Caki2 (cell line): Measurements from ENCODE around the gene CPNE8. TPM values are rescaled to one million over a fixed set of nuclear protein-coding genes. Genes with fewer than 3 reads are reported as not detected.
"Not testable (repeated sequence)": the region's sequence is repeated elsewhere in the genome, so short reads cannot be mapped to it uniquely, and the experiment has no call there.

Experiments used
- DNase-seq: peaks from one replicate; pipeline ENCODE4 v3.0.0-alpha.2; 2015; ENCODE audit warnings: low read depth
- in situ Hi-C: cut with HindIII; loops from 2 replicates; pipeline ENCODE4 v1.10.0; 2016; ENCODE audit warnings: low sequenced_read_pairs, low pct_unique_long_range_greater_than_20kb, mixed read lengths
- total RNA-seq: library from RNA; depleted of rRNA; stranded (reverse); fragments of >200 nt; shearing (Covaris generic); gene quantifications from 2 replicates; pipeline ENCODE4 v1.2.3, GENCODE V29; 2014; ENCODE audit warnings: low replicate concordance

Gene CPNE8
- total RNA-seq, 1 experiment from 2014 or later: 20.4 TPM

GRCh38 chr12:38772437-38772836 lies 133.0 kb downstream of the CPNE8 start:
- no peak for DNase-seq
- in situ Hi-C loops: no loop called here

- in situ Hi-C loops: no loop called here
- no peak for DNase-seq
Measured at GRCh38 chr12:38771871-38772270, 133.5 kb downstream of the CPNE8 start.

GRCh38 chr12:38761636-38762342 lies 143.6 kb downstream of the CPNE8 start:
- in situ Hi-C loops: no loop called here
- DNase-seq: no peak

DNA sequence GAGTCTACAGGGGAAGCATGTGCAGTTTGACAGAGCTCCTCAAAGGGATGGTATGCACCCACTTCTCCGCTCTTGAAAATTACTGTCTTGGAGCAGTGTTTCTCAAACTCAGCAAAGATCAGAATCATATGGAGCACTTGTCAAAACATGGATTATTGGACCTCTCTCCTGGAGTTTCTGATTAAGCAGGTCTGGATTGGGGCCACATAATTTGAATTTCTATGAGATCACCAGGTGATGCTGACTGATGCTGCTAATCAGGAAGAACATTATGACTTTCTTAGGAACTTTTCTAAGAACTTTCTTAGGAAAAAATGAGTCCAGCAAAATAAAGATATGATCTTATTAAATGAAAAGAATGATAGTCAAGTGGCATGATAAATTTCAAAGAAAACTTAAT lies 144.3 kb downstream of the CPNE8 start:
- in situ Hi-C loops: no loop called here
- DNase-seq: no peak

GRCh38 chr12:38759621-38760020 lies 145.8 kb downstream of the CPNE8 start:
- in situ Hi-C loops: no loop called here
- no peak for DNase-seq

DNA sequence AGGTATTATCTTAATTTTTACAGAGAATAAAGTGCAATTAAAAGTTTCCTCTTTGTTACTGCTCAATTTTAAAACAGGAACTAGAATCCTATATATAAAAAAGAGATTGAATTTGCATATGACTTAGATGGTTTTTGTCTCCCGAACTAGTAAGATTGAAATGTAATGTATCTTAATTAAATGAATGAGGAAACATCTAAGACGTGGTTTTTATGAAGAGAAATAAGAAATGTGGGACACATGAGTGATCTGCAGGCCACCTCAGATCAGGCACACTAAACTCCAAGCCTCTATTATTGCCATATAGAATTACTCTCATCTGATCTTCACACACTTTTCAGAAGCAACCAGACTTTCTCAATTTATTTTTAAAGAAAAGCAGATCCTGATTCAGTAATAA lies 158.6 kb downstream of the CPNE8 start:
- DNase-seq: no peak
- in situ Hi-C loops: no loop called here

DNA sequence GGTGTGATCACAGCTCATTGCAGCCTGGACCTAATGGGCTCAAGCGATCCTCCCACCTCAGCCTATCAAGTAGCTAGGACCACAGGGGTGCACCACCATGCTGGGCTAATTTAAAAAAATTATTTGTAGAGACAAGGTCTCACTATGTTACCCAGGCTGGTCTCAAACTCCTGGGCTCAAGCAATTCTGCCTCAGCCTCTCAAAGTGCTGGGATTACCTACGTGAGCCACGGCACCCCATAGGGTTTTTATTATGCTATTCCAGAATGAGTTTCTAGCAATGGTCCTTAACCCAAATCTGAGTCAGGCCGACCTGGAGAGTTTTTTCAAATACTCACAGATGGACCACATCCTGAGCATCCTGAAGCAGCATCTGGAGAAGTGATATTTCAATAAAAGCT lies 159.8 kb downstream of the CPNE8 start:
- no peak for DNase-seq
- in situ Hi-C loops: no loop called here

GRCh38 chr12:38744041-38744440 lies 161.3 kb downstream of the CPNE8 start:
- DNase-seq: no peak
- in situ Hi-C loops: no loop called here

DNA sequence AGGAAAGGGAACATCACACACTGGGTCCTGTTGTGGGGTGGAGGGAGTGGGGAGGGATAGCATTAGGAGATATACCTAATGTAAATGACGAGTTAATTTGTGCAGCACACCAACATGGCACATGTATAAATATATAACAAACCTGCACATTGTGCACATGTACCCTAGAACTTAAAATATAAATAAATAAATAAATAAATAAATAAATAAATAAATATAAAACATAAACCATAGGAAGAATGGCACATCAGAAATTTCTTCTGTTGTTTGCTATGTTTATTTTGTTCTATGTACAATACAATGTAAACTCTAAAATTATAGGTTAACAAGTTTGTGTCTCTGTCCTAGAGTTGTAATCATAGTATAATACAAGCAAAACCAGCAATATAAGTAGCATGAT lies 162.9 kb downstream of the CPNE8 start:
- in situ Hi-C loops, DNase-seq: not testable (repeated sequence)

DNA sequence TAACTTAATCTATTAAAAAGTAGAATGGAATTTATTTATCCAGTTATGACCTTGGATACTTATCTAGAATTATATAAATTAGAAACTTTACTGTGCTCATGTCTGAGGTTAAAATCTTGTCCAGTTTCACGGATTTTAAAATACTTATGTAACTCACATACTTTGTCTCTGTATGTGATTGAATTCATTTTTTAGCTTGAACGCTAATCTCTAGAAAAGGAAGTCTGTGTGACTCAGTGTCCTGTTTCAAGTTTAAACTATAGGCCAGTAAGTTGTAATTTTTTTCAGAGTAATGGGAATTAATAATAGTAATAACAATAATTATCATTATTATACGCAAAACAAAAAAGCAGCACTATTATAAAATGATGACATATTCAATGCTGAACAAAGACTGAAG lies 168.6 kb downstream of the CPNE8 start:
- DNase-seq: no peak
- in situ Hi-C loops: no loop called here

DNA sequence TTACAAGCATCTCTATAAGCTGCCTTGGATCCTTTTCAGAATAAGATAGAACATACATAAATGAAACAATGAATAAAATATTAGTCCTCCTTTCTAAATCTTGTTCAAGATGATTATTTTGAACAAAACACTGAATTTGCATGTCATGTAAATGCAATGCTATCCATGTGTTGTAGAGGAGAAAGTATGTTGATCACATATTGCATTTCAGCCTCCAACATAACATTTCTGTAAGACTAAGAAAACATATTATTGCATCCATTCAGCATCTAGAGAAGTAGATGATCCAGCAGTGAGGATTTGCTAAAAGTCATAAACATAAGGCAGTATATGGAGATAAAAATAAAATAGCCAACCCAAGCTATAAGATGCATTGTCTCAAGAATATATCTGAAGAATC lies 172.6 kb downstream of the CPNE8 start:
- in situ Hi-C loops: no loop called here
- no peak for DNase-seq

GRCh38 chr12:38728894-38729293 lies 176.5 kb downstream of the CPNE8 start:
- in situ Hi-C loops: no loop called here
- no peak for DNase-seq

- in situ Hi-C loops: no loop called here
- no peak for DNase-seq
Measured at GRCh38 chr12:38721611-38722252, 183.7 kb downstream of the CPNE8 start.

- no peak for DNase-seq
- in situ Hi-C loops: no loop called here
Measured at GRCh38 chr12:38720661-38721060, 184.7 kb downstream of the CPNE8 start.

DNA sequence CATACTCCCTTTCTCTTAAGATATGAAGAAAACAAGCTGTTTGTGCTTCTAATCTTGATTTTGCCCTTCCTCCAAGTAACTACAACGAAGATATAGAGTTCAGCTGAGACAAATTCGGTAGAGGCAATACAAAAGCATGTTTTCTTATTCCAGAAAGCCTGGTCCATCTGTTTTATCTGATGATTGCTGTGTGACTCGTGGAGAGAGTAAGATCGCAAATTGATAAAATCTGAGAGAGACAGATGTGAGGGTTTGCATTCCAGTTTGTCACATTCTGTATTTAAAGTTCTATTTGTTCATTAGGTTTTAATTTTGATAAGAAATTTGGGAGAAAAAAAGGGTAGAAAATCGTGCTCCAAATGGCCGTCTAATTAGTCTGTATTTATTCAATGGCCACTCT lies 192.1 kb downstream of the CPNE8 start:
- in situ Hi-C loops: no loop called here
- no peak for DNase-seq

DNA sequence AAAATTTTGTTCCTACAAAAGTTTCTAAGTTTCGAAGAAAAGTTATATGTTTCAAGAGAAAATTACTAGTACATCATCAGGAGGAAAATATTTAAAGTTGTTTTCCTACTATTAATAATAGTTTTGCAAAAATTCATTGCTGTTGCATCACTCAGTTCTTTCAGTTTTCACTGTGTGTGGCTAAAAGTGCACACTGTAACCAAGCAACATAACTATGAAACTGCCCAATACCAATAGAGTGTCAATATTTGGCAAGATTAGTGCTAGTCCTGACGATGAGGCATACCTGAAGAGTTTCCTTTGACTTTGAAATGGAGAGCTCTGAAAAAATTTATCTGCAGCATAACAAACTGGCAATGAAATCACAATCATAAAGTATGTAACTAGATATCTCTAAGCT lies 194.3 kb downstream of the CPNE8 start:
- no peak for DNase-seq
- in situ Hi-C loops: no loop called here

DNA sequence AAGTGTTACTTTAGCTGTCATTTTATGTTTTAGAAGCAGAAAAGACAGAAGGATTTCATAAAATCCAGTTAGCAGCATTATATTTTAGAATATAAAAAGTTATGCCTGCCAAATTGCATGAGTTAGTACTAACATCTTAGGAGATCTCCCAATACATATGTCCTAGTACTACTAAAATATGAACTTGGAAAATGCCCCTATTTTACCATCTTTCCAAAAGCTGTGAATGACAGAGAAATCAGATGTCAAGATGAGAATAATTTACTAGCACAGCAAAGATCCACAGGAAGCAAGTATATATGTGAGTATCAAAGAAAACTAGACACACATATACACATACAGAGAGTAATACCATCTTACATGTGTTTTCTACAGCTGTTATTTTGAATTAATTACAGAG lies 196.9 kb downstream of the CPNE8 start:
- in situ Hi-C loops: no loop called here

DNA sequence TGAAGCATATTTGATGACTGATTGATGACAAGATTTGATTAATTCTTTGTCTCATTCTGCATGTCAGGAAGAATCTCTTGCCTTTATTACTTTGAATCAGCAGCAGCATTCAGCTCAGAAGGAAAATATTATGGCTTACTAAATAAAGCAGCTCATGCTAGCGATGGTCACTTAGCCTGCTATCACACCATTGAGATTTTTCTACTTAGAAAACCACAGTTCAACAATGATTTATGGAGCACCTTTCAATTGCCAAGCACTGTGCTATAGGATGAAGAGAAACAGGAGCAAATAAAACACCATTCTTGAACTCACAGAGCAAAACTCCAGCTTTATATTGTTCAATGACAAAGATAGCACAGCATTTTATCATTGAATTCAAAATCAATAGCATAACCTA lies 197.7 kb downstream of the CPNE8 start:
- no peak for DNase-seq
- in situ Hi-C loops: no loop called here

More for the DNA sequence above, 196.9 kb downstream of the CPNE8 start:
- no peak for DNase-seq

DNA sequence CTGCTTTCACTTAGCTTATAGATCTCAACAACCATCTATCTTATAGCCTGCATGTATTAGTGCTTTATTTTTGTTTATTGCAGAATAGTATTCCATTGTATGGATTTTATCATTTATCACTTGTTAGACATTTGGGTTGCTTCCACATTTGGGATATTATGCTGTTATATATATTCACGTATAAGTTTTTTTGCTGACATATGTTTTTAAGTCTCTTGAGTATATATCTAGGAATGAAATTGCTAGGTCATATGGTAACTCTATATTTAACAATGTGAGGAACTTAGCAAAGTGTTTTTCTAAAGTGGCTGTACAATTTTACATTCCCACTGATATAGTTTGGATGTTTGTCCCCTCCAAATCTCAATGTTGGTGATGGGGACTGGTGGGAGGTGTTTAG lies 208.1 kb downstream of the CPNE8 start:
- in situ Hi-C loops: no loop called here
- no peak for DNase-seq

DNA sequence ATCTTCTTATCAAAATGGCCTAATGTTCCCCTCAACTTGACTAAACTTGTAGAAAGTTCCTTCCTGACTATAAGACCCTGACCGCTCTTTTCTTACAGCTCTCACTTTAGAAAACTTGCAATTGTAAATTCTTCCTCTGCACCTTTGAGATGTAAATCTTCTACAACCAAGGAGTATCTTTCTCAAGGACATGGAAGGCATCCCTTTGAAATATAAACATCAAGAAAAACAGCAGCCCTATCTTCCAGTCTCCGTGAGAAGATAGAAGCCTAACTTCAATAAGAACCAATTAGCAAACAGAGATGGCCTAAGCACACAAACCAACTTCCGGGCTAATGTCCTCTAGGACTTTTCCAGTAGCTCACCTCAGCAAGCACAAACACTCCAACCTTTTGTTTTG lies 210.3 kb downstream of the CPNE8 start:
- in situ Hi-C loops: no loop called here
- DNase-seq: no peak
